ENCODE measurements around the gene CISD2.
A peak's percentile ranks its signal among the peaks of the same experiment; 100 is the strongest.
"Not testable (repeated sequence)": the region's sequence is repeated elsewhere in the genome, so short reads cannot be mapped to it uniquely, and the experiment has no call there.

Gene CISD2, protein sequence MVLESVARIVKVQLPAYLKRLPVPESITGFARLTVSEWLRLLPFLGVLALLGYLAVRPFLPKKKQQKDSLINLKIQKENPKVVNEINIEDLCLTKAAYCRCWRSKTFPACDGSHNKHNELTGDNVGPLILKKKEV

DNA sequence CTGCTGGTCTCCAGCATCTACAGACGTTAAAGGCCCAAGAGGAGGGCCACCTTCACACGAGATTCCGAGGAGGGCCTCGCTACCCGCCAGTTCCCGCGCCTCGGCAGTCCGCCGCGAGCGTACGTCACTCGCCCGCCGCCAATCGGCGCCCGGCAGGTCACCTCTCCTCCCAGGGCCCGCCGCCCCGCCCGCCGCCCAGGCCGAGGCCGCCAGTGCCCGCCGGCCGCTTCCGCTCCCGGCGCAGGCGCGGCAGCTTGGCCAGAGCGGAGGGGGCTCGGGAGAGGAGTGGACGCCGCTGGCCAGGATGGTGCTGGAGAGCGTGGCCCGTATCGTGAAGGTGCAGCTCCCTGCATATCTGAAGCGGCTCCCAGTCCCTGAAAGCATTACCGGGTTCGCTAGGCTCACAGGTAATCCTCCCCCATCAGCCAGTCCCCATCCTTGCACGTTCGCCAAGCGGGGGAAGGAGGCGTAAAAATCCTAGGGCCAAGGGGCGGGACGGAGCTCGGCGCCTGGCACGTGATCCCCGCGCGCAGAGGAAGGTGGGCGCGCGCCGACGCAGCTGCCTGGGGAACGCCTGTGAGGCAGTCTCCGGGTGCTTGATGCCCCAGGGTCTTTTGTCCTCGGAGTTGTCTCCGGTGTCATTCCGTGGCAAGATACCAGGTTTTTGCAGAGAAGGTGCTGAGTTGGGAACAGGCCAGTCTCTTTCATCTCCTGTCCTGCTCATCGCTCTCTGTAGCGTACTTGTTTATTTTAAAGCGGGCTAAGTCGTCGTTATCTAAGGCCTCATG, at the start of gene CISD2:
CISD2 (plus strand) TSS at position 212 of the 788 bp plus-strand sequence; CDS start at position 305, 93 bp downstream.
- peak; percentile 92 for DNase-seq

DNA sequence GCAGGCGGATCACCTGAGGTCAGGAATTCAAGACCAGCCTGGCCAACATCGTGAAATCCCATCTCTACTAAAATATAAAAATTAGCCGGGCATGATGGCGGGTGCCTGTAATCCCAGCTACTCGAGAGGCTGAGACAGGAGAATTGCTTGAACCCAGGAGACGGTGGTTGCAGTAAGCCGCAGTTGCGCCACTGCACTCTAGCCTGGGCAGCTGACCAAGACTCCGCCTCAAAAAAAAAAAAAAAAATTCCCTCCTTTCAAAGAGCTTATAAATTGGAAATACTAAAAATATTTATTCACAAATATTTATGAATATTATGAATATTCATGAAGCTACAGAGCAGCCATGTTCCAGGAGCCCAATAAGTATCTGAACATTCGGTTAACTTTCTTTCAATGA, 49.7 kb upstream of the CISD2 start:
- DNase-seq, result not testable (repeated sequence)

DNA sequence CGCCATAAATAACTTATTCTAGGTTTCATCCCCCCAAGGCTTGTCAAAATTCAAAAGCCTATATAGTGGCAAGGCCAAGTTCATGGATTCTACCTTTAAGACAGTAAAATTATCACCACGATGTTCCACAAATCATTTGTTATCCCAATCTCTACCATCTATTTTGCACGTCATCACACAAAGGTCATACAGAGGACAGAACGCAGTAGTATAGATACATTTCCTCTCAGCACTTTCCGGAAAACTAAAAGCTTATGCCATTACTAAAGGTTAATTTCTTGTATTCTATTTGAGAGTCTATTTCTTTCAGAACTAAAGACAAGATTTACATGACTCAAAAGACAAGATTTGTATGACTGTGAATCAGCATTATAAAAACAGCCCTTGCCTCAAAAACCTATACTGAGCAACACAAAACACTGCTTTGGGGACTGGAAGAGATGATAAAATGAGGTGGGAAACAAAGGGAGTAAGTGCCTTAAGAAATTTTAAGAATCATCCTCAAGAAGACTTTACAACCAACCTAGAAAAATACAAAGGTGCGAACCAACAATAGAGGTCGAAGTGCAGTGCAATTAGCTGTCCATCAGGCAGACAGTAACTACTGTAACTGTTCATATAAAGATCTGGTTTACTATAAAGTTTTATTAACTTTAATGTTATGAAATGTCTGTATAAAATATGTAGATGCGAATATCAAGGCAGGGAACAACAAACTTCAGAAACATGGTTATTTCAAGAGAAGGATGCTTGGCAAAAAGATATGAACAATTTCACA, 49.0 kb upstream of the CISD2 start:
- DNase-seq, result peak; percentile 84

DNA sequence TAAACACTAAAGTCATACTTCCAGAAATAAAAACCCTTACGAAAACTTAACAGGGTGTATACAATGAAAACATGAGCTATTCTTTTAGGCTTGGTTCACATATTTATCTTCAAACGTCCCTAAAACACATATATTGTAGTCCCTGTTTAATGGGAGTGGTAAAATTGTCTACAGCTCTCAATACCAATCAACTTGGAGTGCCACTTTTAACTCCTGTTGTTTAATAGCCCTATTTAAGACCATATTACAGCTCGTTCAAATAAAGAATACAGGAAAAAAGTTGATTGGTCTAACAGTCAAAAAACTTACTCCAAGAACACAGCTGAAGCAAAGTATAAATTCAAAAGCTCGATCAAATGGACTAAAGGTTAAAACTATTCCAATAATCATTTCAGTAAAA, 45.3 kb upstream of the CISD2 start:
- DNase-seq, result no peak

- DNase-seq, result no peak
Observed at GRCh38 chr4:102823897-102824296, 44.9 kb upstream of the CISD2 start.

DNA sequence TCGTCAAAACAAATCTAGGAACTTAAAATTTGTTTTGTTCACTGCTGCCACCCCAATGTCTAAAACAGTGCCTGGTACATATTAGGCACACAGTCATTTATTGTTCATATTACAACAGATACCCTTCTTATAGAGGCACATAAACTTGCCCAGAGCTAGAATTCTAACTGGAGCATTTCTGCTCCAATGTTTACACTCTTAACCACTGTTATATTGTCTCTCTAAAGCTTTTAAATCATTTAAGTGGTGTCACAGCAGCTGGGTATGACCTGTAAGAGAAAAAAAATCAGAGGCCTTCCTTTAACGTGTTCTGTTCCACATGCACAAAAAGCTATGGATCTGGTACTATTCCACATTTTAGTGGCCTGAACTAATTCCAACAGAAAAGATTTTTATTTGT, 44.4 kb upstream of the CISD2 start:
- no peak for DNase-seq

DNA sequence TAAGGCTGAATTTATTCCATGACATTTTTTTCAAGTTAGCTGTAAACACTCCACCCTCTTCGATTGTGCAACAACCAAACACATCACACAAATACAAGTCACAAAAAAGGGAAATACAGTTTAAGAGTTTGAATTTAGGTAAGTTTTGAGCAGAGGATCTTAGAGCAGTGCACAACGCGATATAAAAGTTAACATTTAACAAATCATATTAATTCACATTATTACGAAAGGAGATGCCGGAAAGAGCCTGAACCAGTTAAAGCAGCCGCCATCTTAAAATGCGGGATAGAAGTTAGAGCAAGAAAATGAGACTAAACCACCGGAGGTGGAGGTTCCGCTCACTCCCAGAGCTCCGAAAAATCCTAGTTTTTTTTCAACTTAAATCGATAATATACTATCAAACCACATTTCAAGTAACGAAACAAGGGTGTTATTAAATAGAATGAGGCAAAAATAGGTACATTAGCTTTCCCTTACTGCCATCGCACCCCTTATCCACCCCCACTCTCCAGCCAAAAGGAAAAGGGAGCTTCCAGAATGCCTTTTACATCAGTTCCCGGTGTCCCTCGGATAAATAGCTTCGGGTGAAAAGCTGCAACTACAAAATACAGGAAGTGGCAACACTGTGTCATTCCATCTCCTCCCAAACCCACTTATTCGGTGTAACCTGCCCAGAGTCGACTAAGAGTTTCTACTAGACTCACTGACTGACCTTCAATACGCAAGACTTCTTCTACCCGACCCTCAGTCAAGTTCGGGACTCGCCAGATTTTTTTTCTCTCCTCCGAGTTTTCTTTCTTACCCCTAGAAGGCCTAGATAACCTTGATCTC, 43.3 kb upstream of the CISD2 start:
- DNase-seq, result peak; percentile 59

GRCh38 chr4:102826105-102826889, 42.5 kb upstream of the CISD2 start:
- no peak for DNase-seq

DNA sequence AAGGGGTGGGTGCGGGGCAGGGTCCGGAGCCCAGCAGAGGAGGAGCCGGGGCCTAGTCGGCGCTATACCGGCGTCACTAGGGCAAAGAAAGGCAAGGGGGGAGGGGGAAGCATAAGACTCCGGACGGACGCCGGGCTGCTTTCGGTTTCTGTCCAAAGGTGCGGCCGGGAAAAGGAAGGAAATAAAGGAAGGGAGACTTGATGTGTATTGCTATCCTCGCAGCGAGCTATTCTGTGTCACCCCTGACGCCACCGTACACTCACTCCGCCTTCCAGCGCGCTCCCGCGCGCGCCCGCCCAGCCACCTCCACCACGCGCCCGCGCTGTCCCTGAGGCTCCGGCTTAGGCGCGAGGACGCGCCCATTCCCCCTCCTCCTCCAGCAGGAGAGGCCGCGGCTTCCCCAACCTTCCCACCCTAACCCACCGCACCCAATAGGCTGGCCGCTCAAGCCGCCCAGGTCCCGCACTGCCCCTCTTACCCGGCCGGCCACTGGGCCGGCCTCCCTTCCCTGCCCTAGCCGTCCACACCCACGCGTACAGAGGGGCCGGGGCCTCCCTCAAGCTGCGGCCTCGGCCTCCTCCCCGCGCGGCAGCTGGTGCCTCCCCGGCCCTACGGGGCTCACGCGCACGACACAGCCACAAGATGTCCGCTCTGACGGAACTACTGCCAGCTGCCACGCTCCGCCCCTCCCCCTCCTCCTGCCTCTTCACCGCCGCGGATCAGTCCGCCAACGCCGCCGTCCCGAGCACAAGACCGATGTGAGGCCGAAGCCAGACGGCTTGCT, 41.7 kb upstream of the CISD2 start, which contains the start of gene UBE2D3:
UBE2D3 (minus strand) TSS at position 662 of the 784 bp plus-strand sequence. CDS start 1,043 bp downstream, outside the sequence.
- peak; percentile 95 for DNase-seq

GRCh38 chr4:102827674-102828496, 40.9 kb upstream of the CISD2 start:
- peak; percentile 100 for DNase-seq

- DNase-seq, result no peak
Observed at GRCh38 chr4:102828497-102828808, 40.3 kb upstream of the CISD2 start.

DNA sequence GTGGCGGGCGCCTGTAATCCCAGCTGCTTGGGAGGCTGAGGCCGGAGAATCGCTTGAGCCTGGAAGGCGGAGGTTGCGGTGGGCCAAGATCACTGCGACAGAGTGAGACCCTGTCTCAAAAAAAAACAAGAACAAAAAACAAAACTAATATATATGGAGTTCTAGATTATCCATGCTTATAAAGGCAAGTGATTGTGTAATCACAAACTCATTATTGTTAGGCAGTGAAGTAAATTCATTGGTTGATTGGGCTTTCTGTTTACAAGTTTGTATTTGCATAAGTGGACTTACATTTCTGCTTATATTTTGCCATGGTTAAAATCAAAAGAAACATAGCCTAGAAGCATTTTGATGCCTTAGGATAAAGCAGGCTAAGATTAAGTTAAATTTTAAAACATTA, 39.0 kb upstream of the CISD2 start:
- DNase-seq, result no peak

DNA sequence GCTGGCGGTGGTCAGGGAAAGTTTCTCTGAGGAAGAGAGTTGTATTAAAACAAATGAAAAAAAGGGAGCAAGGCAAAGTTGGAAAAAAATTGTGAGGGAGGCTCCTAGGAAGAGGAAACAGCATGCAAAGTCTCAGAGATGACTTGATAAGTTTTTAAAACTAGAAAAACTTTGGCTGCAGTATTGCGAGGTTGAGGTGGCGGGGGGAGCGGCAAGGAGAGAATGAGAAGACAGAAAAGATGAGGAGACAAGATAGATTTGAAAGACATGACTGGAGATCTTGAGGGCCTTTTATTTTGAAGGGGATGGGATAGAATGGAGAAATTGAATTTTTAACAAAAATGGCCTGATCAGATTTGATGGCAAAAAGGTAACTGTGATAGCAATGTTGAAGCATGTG, 36.7 kb upstream of the CISD2 start:
- no peak for DNase-seq

DNA sequence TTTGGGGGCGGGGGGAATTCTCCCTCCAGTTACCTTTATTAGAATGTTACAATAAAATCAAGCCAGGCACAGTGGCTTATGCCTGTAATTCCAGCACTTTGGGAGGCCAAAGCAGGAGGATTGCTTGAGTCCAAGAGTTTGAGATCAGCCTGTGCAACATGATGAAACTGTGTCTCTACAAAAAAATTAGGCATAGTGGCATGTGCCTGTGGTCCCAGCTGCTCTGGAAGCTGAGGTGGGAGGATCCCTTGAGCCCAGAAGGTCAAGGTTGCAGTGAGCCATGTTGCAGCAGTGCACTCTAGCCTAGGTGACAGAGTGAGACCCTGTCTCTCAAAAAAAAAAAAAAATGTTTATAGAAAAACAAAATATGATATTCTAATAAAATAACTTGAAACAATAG, 36.1 kb upstream of the CISD2 start:
- no peak for DNase-seq

DNA sequence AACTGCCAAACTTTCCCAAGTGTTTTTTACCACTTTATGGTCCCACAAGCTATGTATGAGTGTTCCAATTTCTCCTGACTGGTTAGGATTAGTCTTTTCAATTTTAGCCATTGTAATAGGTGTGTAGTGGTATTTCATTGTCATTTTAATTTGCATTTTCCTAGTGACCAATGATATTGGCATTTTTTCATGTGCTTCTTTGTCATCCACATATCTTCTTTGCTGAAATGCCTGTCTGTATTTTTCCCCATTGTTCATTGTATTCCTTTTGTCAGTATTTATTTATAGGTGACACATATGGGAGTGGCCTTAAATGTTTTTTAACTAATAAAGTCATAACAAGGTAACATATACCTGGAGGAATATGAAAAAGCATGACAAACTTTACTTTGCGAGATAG, 32.2 kb upstream of the CISD2 start:
- no peak for DNase-seq

- no peak for DNase-seq
Observed at GRCh38 chr4:102842367-102842766, 26.4 kb upstream of the CISD2 start.

DNA sequence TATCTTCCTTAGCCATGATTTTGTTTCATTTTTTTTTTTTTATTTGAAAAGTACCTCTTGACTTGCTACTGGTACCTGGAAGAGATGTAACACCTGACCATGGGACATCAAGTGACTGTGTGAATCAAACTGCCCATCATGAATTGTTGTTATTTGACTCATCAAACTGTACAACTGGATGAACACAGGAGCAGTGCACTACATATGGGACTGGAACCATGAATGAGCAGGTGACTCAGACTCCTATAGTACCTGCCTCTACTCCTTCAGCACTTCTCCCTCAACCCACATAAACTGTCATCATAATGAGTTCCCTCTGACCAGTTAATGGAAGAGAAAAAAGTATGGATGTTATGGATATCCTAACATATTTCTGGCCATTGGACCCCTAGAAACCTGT, 25.5 kb upstream of the CISD2 start:
- DNase-seq, result no peak

- DNase-seq, result no peak
Observed at GRCh38 chr4:102843938-102844337, 24.9 kb upstream of the CISD2 start.

DNA sequence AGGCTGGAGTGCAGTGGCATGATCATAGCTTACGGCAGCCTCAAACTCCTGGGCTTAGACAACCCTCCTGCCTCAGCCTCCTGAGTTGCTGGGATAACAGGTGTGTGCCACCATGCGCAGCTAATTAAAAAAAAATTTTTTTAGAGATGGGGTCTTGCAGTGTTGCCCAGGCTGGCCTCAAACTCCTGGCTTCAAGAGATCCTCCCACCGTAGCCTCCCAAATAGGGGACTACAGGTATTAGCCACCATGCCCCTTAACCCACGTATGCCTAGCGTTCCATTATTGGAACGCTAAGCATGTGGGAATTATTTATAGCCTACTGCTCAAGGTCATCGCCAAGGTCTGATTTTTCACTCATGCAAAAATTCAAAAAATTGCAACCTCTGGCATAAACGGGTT, 21.1 kb upstream of the CISD2 start:
- no peak for DNase-seq

- no peak for DNase-seq
Observed at GRCh38 chr4:102849579-102850104, 19.1 kb upstream of the CISD2 start.
